Measurements from ENCODE around the gene INTS1.

Gene INTS1

GRCh38 chr7:1492640-1493039 is 11.5 kb downstream of the INTS1 start:
- POLR2A ChIA-PET: no interaction called here
- no peak for DNase-seq (ENCODE audit: extremely low spot score)
- no peak for TF ChIP-seq FOXK2 (IDR thresholded peaks at IDR 0.05)
- TF ChIP-seq L3MBTL2 (conservative IDR thresholded peaks at IDR 0.05): no peak
- TF ChIP-seq FOXA1 (IDR thresholded peaks at IDR 0.05): no peak
- no peak for TF ChIP-seq BHLHE40 (IDR thresholded peaks at IDR 0.05; ENCODE audit: borderline replicate concordance)
- no peak for TF ChIP-seq FOXM1 (IDR thresholded peaks at IDR 0.05; ENCODE audit: borderline replicate concordance)
- no peak for TF ChIP-seq LEF1 (IDR thresholded peaks at IDR 0.05; ENCODE audit: borderline replicate concordance)
- TF ChIP-seq ARNT (IDR thresholded peaks at IDR 0.05): no peak
- TF ChIP-seq TARDBP (IDR thresholded peaks at IDR 0.05): no peak
- TF ChIP-seq CTBP1 (IDR thresholded peaks at IDR 0.05; ENCODE audit: borderline replicate concordance): no peak
- TF ChIP-seq ZNF384 (IDR thresholded peaks at IDR 0.05): no peak
- no peak for TF ChIP-seq NFRKB (IDR thresholded peaks at IDR 0.05)
- TF ChIP-seq ELF4 (IDR thresholded peaks at IDR 0.05): no peak
- TF ChIP-seq SUZ12 (IDR thresholded peaks at IDR 0.05): no peak
- no peak for TF ChIP-seq HDGF (IDR thresholded peaks at IDR 0.05; ENCODE audit: borderline replicate concordance)
- TF ChIP-seq SP1 (IDR thresholded peaks at IDR 0.05): no peak
- TF ChIP-seq PKNOX1 (IDR thresholded peaks at IDR 0.05): no peak
- CTCF ChIA-PET: no interaction called here

GRCh38 chr7:1492221-1492620 is 12.0 kb downstream of the INTS1 start:
- CTCF ChIA-PET: no interaction called here
- no peak for DNase-seq (ENCODE audit: extremely low spot score)
- TF ChIP-seq TARDBP (IDR thresholded peaks at IDR 0.05): no peak
- TF ChIP-seq ELF4 (IDR thresholded peaks at IDR 0.05): no peak
- no peak for TF ChIP-seq FOXA1 (IDR thresholded peaks at IDR 0.05)
- no peak for TF ChIP-seq BHLHE40 (IDR thresholded peaks at IDR 0.05; ENCODE audit: borderline replicate concordance)
- no peak for TF ChIP-seq LEF1 (IDR thresholded peaks at IDR 0.05; ENCODE audit: borderline replicate concordance)
- TF ChIP-seq HDGF (IDR thresholded peaks at IDR 0.05; ENCODE audit: borderline replicate concordance): no peak
- TF ChIP-seq ARNT (IDR thresholded peaks at IDR 0.05): no peak
- no peak for TF ChIP-seq CTBP1 (IDR thresholded peaks at IDR 0.05; ENCODE audit: borderline replicate concordance)
- TF ChIP-seq PKNOX1 (IDR thresholded peaks at IDR 0.05): no peak
- TF ChIP-seq SUZ12 (IDR thresholded peaks at IDR 0.05): no peak
- TF ChIP-seq L3MBTL2 (conservative IDR thresholded peaks at IDR 0.05): no peak
- TF ChIP-seq SP1 (IDR thresholded peaks at IDR 0.05): no peak
- no peak for TF ChIP-seq NFRKB (IDR thresholded peaks at IDR 0.05)
- TF ChIP-seq ZNF384 (IDR thresholded peaks at IDR 0.05): no peak
- POLR2A ChIA-PET: no interaction called here

GRCh38 chr7:1490837-1491236 is 13.4 kb downstream of the INTS1 start:
- no peak for DNase-seq (ENCODE audit: extremely low spot score)
- ChIA-PET POLR2A (no interaction called here), CTCF (no interaction called here)
- TF ChIP-seq FOXA1 (IDR thresholded peaks at IDR 0.05) (no peak), ELF4 (IDR thresholded peaks at IDR 0.05) (no peak), FOXK2 (IDR thresholded peaks at IDR 0.05) (no peak), NFRKB (IDR thresholded peaks at IDR 0.05) (no peak), BHLHE40 (IDR thresholded peaks at IDR 0.05; ENCODE audit: borderline replicate concordance) (no peak), CTBP1 (IDR thresholded peaks at IDR 0.05; ENCODE audit: borderline replicate concordance) (no peak), ZNF384 (IDR thresholded peaks at IDR 0.05) (no peak), L3MBTL2 (conservative IDR thresholded peaks at IDR 0.05) (no peak), HDGF (IDR thresholded peaks at IDR 0.05; ENCODE audit: borderline replicate concordance) (no peak), ARNT (IDR thresholded peaks at IDR 0.05) (no peak), PKNOX1 (IDR thresholded peaks at IDR 0.05) (no peak)

- CTCF ChIA-PET: no interaction called here
- TF ChIP-seq BHLHE40 (IDR thresholded peaks at IDR 0.05; ENCODE audit: borderline replicate concordance): no peak
- TF ChIP-seq SUZ12 (IDR thresholded peaks at IDR 0.05): no peak
- TF ChIP-seq SP1 (IDR thresholded peaks at IDR 0.05): no peak
- TF ChIP-seq FOXA1 (IDR thresholded peaks at IDR 0.05): no peak
- no peak for TF ChIP-seq ELF4 (IDR thresholded peaks at IDR 0.05)
- TF ChIP-seq ARNT (IDR thresholded peaks at IDR 0.05): no peak
- no peak for TF ChIP-seq HDGF (IDR thresholded peaks at IDR 0.05; ENCODE audit: borderline replicate concordance)
- TF ChIP-seq FOXK2 (IDR thresholded peaks at IDR 0.05): no peak
- DNase-seq (ENCODE audit: extremely low spot score): no peak
- POLR2A ChIA-PET: no interaction called here
Measured at GRCh38 chr7:1489336-1489735, 14.9 kb downstream of the INTS1 start.

GRCh38 chr7:1488016-1488415 is 16.2 kb downstream of the INTS1 start:
- no peak for DNase-seq (ENCODE audit: extremely low spot score)
- TF ChIP-seq HDGF (IDR thresholded peaks at IDR 0.05; ENCODE audit: borderline replicate concordance) (no peak), ELF4 (IDR thresholded peaks at IDR 0.05) (no peak), TARDBP (IDR thresholded peaks at IDR 0.05) (no peak), FOXK2 (IDR thresholded peaks at IDR 0.05) (no peak), SUZ12 (IDR thresholded peaks at IDR 0.05) (no peak), BHLHE40 (IDR thresholded peaks at IDR 0.05; ENCODE audit: borderline replicate concordance) (no peak), FOXA1 (IDR thresholded peaks at IDR 0.05) (no peak), PKNOX1 (IDR thresholded peaks at IDR 0.05) (no peak), LEF1 (IDR thresholded peaks at IDR 0.05; ENCODE audit: borderline replicate concordance) (no peak), SP1 (IDR thresholded peaks at IDR 0.05) (no peak), CTBP1 (IDR thresholded peaks at IDR 0.05; ENCODE audit: borderline replicate concordance) (no peak), L3MBTL2 (conservative IDR thresholded peaks at IDR 0.05) (no peak), NFRKB (IDR thresholded peaks at IDR 0.05) (no peak), ARNT (IDR thresholded peaks at IDR 0.05) (no peak), ZNF384 (IDR thresholded peaks at IDR 0.05) (no peak)
- CTCF ChIA-PET: no interaction called here
- POLR2A ChIA-PET: no interaction called here

GRCh38 chr7:1487466-1487865 is 16.7 kb downstream of the INTS1 start:
- TF ChIP-seq NFRKB (IDR thresholded peaks at IDR 0.05) (no peak), ZNF384 (IDR thresholded peaks at IDR 0.05) (no peak), SUZ12 (IDR thresholded peaks at IDR 0.05) (no peak), L3MBTL2 (conservative IDR thresholded peaks at IDR 0.05) (no peak), ARNT (IDR thresholded peaks at IDR 0.05) (no peak), ELF4 (IDR thresholded peaks at IDR 0.05) (no peak)
- ChIA-PET POLR2A (no interaction called here), CTCF (no interaction called here)
- DNase-seq (ENCODE audit: extremely low spot score): no peak
